HG03139 (cell line): ENCODE measurements around the gene SLC25A22.

ENCODE experiments used
- ATAC-seq: cut with Tn5 transposase; IDR thresholded peaks from one replicate; pipeline ENCODE4 v1.9.1; 2021; ENCODE audit not compliant: unreplicated experiment

SLC25A22 gene

GRCh38 chr11:834371-835316, 36.6 kb upstream of the SLC25A22 start:
- no peak for ATAC-seq

DNA sequence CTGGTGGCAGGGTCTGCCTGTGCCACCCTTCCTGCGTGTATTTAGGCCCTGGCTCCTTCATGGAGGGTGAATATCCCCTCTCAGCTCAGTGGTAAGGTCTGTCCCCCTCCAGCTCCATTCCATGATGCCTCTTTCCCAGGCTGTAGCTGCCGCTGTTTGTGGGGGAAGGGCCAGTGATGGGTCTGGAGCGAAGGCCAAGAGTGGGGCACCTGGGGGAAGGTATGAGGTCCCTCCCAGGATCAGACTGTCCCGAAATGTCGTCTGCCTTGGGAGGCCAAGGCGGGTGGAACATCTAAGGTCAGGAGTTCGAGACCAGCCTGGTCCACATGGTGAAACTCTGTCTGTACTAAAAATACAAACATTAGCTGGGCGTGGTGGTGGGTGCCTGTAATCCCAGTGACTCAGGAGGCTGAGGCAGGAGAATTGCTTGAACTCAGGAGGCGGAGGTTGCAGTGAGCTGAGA, 35.8 kb upstream of the SLC25A22 start:
- ATAC-seq: no peak

DNA sequence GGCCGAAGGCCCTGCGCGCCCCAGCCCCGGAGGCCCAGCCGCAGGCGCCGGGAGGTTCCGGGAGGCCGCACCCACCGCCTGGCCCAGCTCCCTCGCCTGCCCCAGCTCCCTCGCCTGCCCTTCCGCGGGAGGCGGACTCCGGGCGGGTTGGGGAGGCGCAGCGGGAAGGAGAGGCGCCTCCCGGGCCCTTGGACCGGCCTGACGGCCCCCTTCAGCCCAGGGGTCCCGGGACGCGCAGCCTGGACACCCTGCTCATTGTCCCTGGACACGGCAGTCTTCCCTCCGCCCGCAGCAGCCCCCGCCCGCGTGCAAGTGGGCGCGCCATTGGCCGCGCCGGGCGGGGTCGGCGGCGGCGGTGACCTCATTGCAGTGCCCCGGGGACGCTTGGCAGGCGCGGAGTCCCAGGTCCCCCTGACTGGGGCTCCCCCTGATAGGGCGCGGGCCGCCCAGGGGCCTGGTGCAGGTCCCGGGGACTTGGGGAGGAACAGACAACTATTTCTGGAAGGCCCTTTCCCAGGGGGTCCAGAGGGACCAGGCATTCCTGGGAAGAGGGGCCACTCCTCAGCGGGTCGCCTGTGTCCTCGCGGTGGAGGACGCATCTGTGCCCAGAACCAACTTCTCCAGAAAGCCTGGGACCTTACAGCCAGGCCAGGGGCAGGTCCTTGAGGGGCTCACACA, 35.2 kb upstream of the SLC25A22 start:
- no peak for ATAC-seq

- no peak for ATAC-seq
These were observed 34.5 kb upstream of the SLC25A22 start, which contains the start of gene CD151 for GRCh38 chr11:832529-833113. Gene CD151, plus strand, starts transcription at chr11:832952. Its CDS starts 3,118 bp downstream, at chr11:836070.

DNA sequence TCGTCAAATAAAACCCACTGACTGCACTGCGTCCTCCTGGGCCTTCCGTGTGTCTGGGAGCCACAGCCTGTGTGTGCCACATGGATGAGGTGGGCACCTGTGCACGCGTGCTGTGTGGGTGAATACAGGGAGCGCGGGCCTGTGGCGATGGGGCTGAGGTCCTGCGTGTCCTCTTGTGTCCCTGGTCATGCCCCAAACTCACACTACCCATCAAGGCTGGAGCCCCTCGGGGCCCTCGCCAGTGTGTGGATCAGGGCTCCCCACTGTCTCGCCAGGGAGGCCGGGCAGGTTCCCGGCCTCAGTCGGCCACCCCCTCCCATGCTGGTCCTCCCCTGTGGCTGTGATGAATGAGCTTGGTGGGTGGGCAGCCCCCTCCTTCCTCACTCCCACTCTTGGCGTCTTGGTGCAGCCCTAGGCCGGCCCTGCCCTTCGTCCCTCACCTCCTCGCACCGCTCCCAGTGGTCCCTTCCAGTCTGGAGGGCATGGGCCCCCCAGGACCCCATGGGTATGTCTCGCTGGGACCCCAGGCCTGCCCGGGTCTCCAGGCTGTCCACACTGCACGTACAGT, 34.0 kb upstream of the SLC25A22 start:
- no peak for ATAC-seq

GRCh38 chr11:831118-831864, 33.2 kb upstream of the SLC25A22 start:
- ATAC-seq: no peak

DNA sequence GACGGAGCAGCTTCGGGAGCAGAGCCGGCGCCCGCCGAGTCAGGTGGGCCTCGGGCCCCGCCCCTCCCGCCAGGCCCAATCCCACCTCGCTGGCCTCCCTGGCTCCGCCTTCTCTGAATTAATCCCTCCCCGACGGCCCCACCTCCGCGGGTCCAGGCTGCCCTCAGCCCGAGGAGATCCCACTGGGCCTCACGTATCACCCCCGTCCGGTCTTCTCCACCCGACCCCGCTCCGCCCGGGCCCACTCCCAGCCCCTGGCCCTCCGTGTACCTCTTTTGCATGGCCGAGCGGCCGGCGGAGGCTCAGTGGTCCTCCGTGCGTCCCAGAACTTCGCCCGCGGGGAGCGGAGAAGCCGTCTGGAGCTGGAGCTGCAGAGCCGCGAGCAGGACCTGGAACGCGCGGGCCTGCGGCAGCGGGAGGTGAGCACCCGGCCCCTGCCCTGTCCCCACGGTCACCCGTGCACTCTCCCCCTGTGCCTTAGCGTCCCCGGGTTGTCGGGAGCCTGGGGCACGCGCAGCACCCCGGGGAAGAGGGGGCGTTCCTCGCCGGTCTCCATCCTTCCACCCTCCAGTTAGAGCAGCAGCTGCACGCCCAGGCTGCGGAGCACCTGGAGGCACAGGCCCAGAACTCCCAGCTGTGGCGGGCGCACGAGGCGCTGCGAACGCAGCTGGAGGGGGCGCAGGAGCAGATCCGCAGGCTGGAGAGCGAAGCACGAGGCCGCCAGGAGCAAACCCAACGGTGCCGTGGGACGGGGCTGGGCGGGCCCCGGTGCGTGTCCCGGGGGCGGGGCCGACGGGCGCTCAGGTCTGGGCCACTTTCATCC, 32.4 kb upstream of the SLC25A22 start:
- ATAC-seq: no peak

DNA sequence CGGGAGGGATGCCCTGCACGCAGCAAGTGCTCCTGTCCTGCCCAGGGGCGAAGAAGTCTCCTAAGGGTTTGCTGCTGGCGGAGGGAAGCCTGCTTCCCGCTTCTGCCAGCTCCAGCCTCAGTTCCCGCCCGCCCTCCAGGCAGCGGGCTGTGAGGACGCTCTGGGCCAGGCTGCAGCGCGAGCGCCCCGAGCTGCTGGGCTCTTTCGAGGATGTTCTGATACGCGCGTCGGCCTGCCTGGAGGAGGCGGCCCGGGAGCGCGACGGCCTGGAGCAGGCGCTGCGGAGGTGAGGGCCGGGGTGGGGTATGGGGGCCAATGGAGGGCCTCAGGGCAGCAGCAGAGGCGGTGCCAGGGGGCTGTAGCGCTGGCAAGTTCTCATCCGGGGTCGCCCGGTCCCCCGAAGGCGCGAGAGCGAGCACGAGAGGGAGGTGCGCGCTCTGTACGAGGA, 31.8 kb upstream of the SLC25A22 start:
- no peak for ATAC-seq

DNA sequence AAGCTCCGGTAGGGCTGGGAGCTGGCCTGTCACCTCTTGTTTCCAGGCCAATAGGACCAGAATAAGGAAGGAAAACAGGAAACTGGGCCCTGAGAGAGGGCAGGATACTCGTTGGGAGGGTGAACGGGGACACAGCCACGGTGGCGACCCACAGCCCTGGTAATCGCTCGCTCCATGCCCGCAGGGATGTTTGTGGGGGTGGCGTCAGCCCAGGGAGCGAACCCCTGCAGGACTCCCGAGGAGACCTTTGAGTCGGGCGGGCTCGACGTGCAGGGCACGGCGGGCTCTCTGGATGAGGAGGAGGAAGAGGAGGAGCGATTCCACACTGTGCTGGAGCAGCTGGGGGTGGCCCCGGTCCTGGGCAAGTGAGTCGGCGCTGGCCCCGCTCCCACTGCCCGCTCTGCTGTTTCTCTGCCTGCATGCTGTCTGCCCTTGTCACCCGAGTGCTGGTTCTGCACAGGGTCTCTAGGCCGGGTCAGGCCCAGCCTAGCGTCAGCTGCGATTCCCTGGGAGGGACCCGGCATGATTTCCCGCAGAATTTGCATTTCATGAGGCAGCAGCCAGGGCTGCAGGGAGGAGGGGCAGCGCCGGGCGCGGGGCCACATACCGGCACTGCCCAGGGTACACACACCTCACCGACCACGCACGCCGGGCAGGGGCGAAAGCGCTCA, 31.2 kb upstream of the SLC25A22 start:
- ATAC-seq: no peak

GRCh38 chr11:828506-829175, 30.6 kb upstream of the SLC25A22 start:
- ATAC-seq: no peak

- no peak for ATAC-seq
These were observed 29.8 kb upstream of the SLC25A22 start, which contains the start of gene CRACR2B for GRCh38 chr11:827897-828192. Gene CRACR2B, plus strand, starts transcription at chr11:827919. Its CDS starts 689 bp downstream, at chr11:828608.

- ATAC-seq: no peak
These were observed 29.2 kb upstream of the SLC25A22 start for GRCh38 chr11:827146-827896.

DNA sequence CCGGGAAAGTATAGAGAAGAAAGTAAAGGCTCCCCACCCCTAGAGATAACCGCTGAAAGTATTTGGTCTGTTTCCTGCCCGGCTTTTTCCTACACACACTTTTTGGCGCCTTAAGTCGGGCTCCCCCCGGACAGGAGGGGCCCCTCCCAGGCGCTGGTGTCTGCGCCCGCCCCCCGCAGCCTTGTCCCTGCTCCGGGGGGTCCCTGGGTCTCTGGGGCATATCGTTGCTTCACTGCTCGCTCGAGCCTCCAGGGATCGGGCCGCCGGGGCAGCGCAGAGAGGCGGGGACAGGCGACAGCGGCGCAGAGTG, 28.7 kb upstream of the SLC25A22 start:
- ATAC-seq: no peak

- ATAC-seq: no peak
These were observed 28.1 kb upstream of the SLC25A22 start for GRCh38 chr11:826227-826621.

DNA sequence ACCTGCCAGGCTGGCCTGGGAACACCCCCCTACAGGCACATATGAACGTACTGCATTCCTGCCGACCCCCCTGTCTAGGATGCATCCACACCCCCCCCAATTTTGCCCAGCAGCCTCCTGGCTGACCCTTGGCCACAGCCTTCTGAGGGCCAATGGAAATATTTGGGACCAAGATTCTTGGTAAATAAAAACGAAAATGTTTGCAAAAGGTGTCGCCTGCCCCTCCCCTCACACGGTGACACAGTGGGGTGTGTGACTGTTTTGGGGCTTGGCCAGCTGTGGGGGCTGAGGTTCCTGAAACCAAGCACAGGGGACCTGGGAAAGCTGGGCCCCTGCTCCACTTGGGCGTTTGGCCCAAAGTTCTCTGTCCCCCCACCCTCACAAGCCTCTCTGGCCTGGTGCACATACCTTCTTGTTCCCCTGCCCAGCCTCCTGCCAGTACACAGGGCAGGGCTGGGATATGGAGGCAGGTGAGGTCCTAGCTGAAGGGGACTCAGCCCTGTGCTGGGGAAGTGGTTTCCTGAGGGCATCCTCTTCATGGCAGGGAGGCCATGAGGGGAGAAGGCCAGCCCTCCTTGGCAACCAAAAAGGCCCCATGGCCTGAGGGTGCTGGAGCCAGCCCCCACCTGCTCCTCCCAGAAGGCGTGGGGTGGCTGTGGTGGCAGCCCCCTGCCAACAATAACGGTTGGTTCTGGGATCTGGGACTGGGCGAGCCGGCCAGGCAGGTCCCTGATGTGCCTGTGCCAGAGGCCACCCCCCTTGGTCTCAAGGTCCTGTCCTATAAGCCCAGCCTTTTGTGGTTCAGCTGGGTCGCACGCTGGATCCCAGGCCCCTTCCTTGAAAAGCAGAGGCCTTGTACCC, 27.5 kb upstream of the SLC25A22 start:
- no peak for ATAC-seq

DNA sequence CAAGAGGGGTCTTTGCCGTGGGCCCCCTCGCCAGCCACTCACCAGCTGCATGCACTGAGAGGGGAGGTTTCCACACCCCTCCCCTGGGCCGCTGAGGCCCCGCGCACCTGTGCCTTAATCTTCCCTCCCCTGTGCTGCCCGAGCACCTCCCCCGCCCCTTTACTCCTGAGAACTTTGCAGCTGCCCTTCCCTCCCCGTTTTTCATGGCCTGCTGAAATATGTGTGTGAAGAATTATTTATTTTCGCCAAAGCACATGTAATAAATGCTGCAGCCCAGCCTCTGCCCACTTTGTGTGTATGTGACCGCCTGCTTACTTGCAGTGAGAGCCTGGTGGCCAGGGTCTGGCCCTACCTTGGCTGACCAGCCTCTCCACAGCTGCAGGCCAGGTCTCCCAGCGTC, 26.9 kb upstream of the SLC25A22 start:
- no peak for ATAC-seq

DNA sequence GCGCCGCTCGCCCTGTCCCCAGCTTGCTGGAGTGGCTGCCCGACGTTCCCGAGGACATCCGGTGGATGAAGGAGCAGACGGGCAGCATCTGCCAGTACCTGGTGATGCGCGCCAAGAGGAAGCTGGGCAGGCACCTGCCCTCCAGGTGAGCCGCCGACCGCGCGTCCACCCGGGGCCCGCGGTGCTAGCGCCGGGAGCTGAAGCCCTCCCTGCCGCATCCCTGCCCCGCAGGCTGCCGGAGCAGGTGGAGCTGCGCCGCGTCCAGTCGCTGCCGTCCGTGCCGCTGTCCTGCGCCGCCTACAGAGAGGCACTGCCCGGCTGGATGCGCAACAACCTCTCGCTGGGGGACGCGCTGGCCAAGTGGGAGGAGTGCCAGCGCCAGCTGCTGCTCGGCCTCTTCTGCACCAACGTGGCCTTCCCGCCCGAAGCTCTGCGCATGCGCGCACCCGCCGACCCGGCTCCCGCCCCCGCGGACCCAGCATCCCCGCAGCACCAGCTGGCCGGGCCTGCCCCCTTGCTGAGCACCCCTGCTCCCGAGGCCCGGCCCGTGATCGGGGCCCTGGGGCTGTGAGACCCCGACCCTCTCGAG, 26.3 kb upstream of the SLC25A22 start:
- no peak for ATAC-seq
